SK-N-MC (cell line): Measurements from ENCODE around the gene WHAMM.

ENCODE experiments used
- DNase-seq: peaks from one replicate; pipeline ENCODE4 v3.0.0-alpha.2; 2011; ENCODE audit warnings: low read depth, low spot score
- H3K27ac ChIP-seq: fragments of 200-600 bp; sonication (generic); 2 replicates; pipeline ENCODE4 v1.5.1; 2016; ENCODE audit warnings: mixed run types
- H3K36me3 ChIP-seq: fragments of 200-600 bp; sonication (generic); 2 replicates; pipeline ENCODE4 v1.6.1; 2017; ENCODE audit warnings: antibody characterized with exemption, low read length, mixed read lengths; ENCODE audit not compliant: insufficient read depth
- H3K4me3 ChIP-seq: fragments of 200-600 bp; sonication (generic); 2 replicates; pipeline ENCODE4 v1.5.1; 2016
- H3K9ac ChIP-seq: fragments of 200-600 bp; sonication (generic); 2 replicates; pipeline ENCODE4 v1.8.0; 2017; ENCODE audit warnings: mixed run types, mixed read lengths; ENCODE audit not compliant: insufficient read length
- H3K9me3 ChIP-seq: fragments of 200-600 bp; sonication (generic); 2 replicates; pipeline ENCODE4 v1.6.1; 2017; ENCODE audit warnings: low read depth, mild to moderate bottlenecking, antibody characterized with exemption, low read length, moderate library complexity, mixed read lengths
- EZH2 ChIP-seq: fragments of 200-600 bp; sonication (generic); IDR thresholded peaks from one replicate; pipeline ENCODE4 v1.6.1; 2017; ENCODE audit warnings: antibody characterized with exemption
- FOXP2 ChIP-seq: optimal IDR thresholded peaks from 2 replicates; pipeline ENCODE3; 2011; ENCODE audit warnings: mild to moderate bottlenecking, moderate library complexity; ENCODE audit not compliant: insufficient read depth; ENCODE audit errors: extremely low read length, control extremely low read depth
- POLR2AphosphoS5 ChIP-seq: IDR thresholded peaks from 2 replicates; pipeline ENCODE4 v1.6.1; 2012; ENCODE audit warnings: mild to moderate bottlenecking, low read depth, low read length, borderline replicate concordance

WHAMM gene

DNA sequence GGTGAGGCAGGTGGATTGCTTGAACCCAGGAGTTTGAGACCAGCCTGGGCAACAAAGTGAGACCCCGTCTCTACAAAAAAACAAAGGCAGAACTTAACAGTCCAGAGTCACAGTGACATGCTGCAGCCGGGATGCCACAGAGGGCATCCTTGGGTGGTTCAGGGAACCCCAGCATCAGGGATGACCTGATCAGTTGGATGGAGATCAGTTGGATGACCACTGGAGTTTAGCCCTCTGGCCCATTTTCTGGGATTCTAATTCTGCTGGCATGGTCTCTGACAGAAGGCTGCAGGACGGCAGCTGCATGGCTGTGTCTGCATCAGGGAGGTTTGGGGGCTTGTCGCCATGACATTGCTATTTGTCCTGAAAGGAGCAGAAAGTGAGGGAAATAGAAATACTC is 19.8 kb downstream of the WHAMM start:
- no peak overlapping the region for H3K9ac ChIP-seq
- no peak overlapping the region for H3K27ac ChIP-seq
- no peaks in the 10 kb centered on the region for H3K9me3 ChIP-seq
- TF ChIP-seq EZH2 = no peak
- no peak for TF ChIP-seq POLR2AphosphoS5
- TF ChIP-seq FOXP2 = no peak
- H3K36me3 ChIP-seq = peaks cover 42% of the 10 kb centered on the region
- DNase-seq = no peak
- H3K4me3 ChIP-seq = no peak overlapping the region

GRCh38 chr15:82830427-82831173 is 21.2 kb downstream of the WHAMM start:
- no peak for DNase-seq
- Histone ChIP-seq H3K36me3 (peaks cover 53% of the 10 kb centered on the region), H3K9me3 (no peaks in the 10 kb centered on the region), H3K27ac (no peak overlapping the region), H3K4me3 (no peak overlapping the region), H3K9ac (no peak overlapping the region)
- TF ChIP-seq EZH2 (no peak), POLR2AphosphoS5 (no peak), FOXP2 (no peak)

DNA sequence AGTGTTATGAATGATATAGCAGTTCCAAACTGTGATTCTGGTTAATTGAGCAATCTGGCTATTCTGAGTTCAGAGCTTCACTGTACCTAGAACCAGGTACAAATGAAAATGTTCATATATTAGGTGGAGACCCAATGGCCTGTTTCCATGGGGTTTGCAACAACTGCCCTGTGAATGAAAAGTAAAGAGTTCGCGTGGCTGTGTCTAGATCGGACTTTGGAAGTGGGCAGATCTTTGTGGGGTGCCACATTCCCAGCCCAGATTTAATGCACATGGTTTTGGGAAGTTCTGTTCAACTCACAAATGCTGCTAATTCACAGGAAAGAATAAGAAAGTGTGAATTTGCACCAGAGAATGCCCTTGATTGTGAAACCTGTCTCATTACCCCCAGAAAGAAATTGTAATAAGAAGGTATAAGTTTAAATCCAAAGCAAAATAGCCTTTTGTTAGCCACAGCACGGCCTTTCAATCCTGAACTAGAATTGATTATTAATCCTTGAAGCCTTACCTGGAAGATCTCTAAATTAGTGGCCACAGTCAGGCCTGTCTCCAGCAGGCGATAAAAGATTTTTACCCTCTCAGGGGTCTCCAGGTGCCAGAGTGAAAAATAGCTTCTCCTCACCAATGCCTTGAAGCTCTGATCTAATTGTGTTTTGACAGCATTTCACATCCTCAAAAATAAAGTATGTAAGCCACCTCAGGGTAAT is 22.6 kb downstream of the WHAMM start:
- Histone ChIP-seq H3K36me3 (peaks cover 48% of the 10 kb centered on the region), H3K9ac (no peak overlapping the region), H3K27ac (no peak overlapping the region), H3K4me3 (no peak overlapping the region), H3K9me3 (no peaks in the 10 kb centered on the region)
- DNase-seq = no peak
- TF ChIP-seq FOXP2 (no peak), EZH2 (no peak), POLR2AphosphoS5 (no peak)

- H3K27ac ChIP-seq = no peak overlapping the region
- TF ChIP-seq POLR2AphosphoS5 (no peak), EZH2 (no peak), FOXP2 (no peak)
- no peak overlapping the region for H3K9ac ChIP-seq
- DNase-seq = no peak
- H3K4me3 ChIP-seq = no peak overlapping the region
- no peaks in the 10 kb centered on the region for H3K9me3 ChIP-seq
- H3K36me3 ChIP-seq = peaks cover 48% of the 10 kb centered on the region
Measured at GRCh38 chr15:82832601-82833361, 23.4 kb downstream of the WHAMM start.

- no peak overlapping the region for H3K9ac ChIP-seq
- H3K9me3 ChIP-seq = no peaks in the 10 kb centered on the region
- H3K36me3 ChIP-seq = peaks cover 43% of the 10 kb centered on the region
- no peak overlapping the region for H3K4me3 ChIP-seq
- TF ChIP-seq POLR2AphosphoS5 = no peak
- no peak for TF ChIP-seq EZH2
- no peak for TF ChIP-seq FOXP2
- no peak for DNase-seq
- no peak overlapping the region for H3K27ac ChIP-seq
Measured at GRCh38 chr15:82833362-82833682, 23.9 kb downstream of the WHAMM start.

DNA sequence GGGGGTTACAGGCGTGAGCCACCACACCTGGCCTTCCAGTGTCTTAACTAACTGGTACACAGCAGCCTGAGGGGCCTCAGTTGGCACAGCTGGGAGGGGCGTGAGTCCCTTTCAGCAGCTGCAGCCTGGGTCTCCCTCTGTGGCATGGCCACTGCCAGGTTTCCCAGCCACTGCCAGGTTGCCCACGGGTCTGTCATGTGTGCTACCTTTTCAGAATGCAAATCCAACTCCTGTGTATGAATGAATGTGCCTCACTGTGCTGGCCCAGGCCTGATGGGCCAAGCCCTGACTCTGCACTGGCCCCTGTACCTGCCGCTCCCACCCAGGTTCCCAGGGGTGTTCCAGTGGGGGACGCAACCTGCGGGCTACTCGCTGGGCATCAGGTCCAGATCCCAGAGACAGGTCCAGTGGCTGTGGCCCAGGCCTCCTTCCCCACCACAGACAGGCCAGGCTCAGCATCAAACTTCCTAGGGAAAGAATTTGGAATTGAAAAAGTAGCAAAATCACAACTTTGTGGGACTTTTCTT is 26.0 kb downstream of the WHAMM start:
- no peak for TF ChIP-seq POLR2AphosphoS5
- TF ChIP-seq EZH2 = no peak
- no peak for TF ChIP-seq FOXP2
- DNase-seq = no peak
- H3K4me3 ChIP-seq = no peak overlapping the region
- peaks cover 37% of the 10 kb centered on the region for H3K36me3 ChIP-seq
- H3K9me3 ChIP-seq = no peaks in the 10 kb centered on the region
- no peak overlapping the region for H3K9ac ChIP-seq
- H3K27ac ChIP-seq = no peak overlapping the region

- Histone ChIP-seq H3K36me3 (peaks cover 23% of the 10 kb centered on the region; the same call in 1 of the 2 replicates), H3K4me3 (no peak overlapping the region), H3K27ac (no peak overlapping the region), H3K9me3 (no peaks in the 10 kb centered on the region), H3K9ac (no peak overlapping the region)
- TF ChIP-seq EZH2 = no peak
- no peak for TF ChIP-seq POLR2AphosphoS5
- TF ChIP-seq FOXP2 = no peak
- DNase-seq = no peak
Measured at GRCh38 chr15:82838096-82838735, 28.8 kb downstream of the WHAMM start.

GRCh38 chr15:82839136-82839535 is 29.7 kb downstream of the WHAMM start:
- peaks cover 19% of the 10 kb centered on the region; the same call in 1 of the 2 replicates for H3K36me3 ChIP-seq
- TF ChIP-seq POLR2AphosphoS5 (no peak), FOXP2 (no peak), EZH2 (no peak)
- H3K4me3 ChIP-seq = no peak overlapping the region
- no peak overlapping the region for H3K27ac ChIP-seq
- DNase-seq = no peak
- no peaks in the 10 kb centered on the region for H3K9me3 ChIP-seq
- H3K9ac ChIP-seq = no peak overlapping the region
